ENCODE measurements around the gene MAMLD1. TPM values are rescaled to one million over a fixed set of nuclear protein-coding genes. Genes with fewer than 3 reads are reported as not detected.

Gene MAMLD1
- total and polyA plus RNA-seq, 4 donors = 0.59 to 1.1 (median 0.76) TPM

- WGBS = 80% methylated on average over 5 of the region's 5 CpGs
- DNase-seq (ENCODE audit: low spot score) = no peak
Observed at GRCh38 chrX:150465326-150465725, 102.2 kb downstream of the MAMLD1 start.

More at GRCh38 chrX:150465326-150465725, 102.2 kb downstream of the MAMLD1 start:
- TF ChIP-seq EGR1 (IDR thresholded peaks at IDR 0.05; ENCODE audit: low read depth in 2 of 2) (no peak), SP1 (IDR thresholded peaks at IDR 0.05) (no peak), FOXA1 (IDR thresholded peaks at IDR 0.05) (no peak), JUND (IDR thresholded peaks at IDR 0.05) (no peak), TAF1 (conservative IDR thresholded peaks at IDR 0.05) (no peak), REST (IDR thresholded peaks at IDR 0.05) (no peak), YY1 (IDR thresholded peaks at IDR 0.05) (no peak), ATF3 (IDR thresholded peaks at IDR 0.05) (no peak), FOXA2 (IDR thresholded peaks at IDR 0.05) (no peak), GABPA (IDR thresholded peaks at IDR 0.05 in 1 of 2, conservative IDR thresholded peaks at IDR 0.05 in 1 of 2) (no peak), RXRA (IDR thresholded peaks at IDR 0.05) (no peak), RAD21 (IDR thresholded peaks at IDR 0.05) (no peak), HNF4A (conservative IDR thresholded peaks at IDR 0.05) (no peak), ZBTB33 (IDR thresholded peaks at IDR 0.05) (no peak)
- TF ChIP-seq, protein P1, sequence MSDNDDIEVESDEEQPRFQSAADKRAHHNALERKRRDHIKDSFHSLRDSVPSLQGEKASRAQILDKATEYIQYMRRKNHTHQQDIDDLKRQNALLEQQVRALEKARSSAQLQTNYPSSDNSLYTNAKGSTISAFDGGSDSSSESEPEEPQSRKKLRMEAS (IDR thresholded peaks at IDR 0.05) = no peak
- TF ChIP-seq, protein P2, sequence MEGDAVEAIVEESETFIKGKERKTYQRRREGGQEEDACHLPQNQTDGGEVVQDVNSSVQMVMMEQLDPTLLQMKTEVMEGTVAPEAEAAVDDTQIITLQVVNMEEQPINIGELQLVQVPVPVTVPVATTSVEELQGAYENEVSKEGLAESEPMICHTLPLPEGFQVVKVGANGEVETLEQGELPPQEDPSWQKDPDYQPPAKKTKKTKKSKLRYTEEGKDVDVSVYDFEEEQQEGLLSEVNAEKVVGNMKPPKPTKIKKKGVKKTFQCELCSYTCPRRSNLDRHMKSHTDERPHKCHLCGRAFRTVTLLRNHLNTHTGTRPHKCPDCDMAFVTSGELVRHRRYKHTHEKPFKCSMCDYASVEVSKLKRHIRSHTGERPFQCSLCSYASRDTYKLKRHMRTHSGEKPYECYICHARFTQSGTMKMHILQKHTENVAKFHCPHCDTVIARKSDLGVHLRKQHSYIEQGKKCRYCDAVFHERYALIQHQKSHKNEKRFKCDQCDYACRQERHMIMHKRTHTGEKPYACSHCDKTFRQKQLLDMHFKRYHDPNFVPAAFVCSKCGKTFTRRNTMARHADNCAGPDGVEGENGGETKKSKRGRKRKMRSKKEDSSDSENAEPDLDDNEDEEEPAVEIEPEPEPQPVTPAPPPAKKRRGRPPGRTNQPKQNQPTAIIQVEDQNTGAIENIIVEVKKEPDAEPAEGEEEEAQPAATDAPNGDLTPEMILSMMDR (IDR thresholded peaks at IDR 0.05; ENCODE audit: low read depth, low read length, missing input control) = no peak
- Histone ChIP-seq H3K9ac (ENCODE audit: low read depth in 1 of 2, low read length in 2 of 2) (no peak overlapping the region), H3K27ac (ENCODE audit: low read depth in 1 of 2, low read length in 2 of 2) (no peak overlapping the region), H3K4me1 (ENCODE audit: control insufficient read depth in 4 of 4, insufficient read depth in 4 of 4, low read length in 3 of 4) (no peaks in the 10 kb centered on the region), H3K27me3 (ENCODE audit: control insufficient read depth in 4 of 4, insufficient read depth in 4 of 4, low read length in 3 of 4) (no peaks in the 10 kb centered on the region), H3K9me3 (ENCODE audit: control insufficient read depth in 4 of 4, low read length in 3 of 4) (no peaks in the 10 kb centered on the region), H3K4me3 (ENCODE audit: low read depth in 1 of 3, low read length in 3 of 3) (no peak overlapping the region), H3K36me3 (ENCODE audit: control insufficient read depth in 4 of 4, insufficient read depth in 3 of 4, low read depth in 1 of 4, low read length in 3 of 4) (no peaks in the 10 kb centered on the region)
